Colonic mucosa (tissue), 4 donors: ENCODE results near the gene PPP1CA. TPM values are rescaled to one million over a fixed set of nuclear protein-coding genes. Genes with fewer than 3 reads are reported as not detected.

ENCODE experiments used
- DNase-seq: peaks from one replicate; pipeline ENCODE4 v3.0.0-alpha.2; 2020
- H3K27ac ChIP-seq: fragments of 200-600 bp; one replicate; pipeline ENCODE4 v1.8.0; 2021
- H3K27me3 ChIP-seq: fragments of 200-600 bp; one replicate; pipeline ENCODE4 v1.8.0; 2021
- H3K36me3 ChIP-seq: fragments of 200-600 bp; one replicate; pipeline ENCODE4 v1.8.0; 2021
- H3K4me1 ChIP-seq: fragments of 200-600 bp; one replicate; pipeline ENCODE4 v1.8.0; 2021; ENCODE audit warnings: mild to moderate bottlenecking
- H3K4me3 ChIP-seq: fragments of 200-600 bp; one replicate; pipeline ENCODE4 v1.8.0; 2021
- H3K9ac ChIP-seq, 2 donors: one replicate each; pipeline ENCODE4 v1.7.0; 2013; ENCODE audit warnings: control low read depth in 2 of 2, low read depth in 2 of 2, low read length in 2 of 2
- H3K9me3 ChIP-seq: fragments of 200-600 bp; one replicate; pipeline ENCODE4 v1.8.0; 2021
- intact Hi-C: fragments of 100-400 bp; cut with DNase I; formaldehyde crosslinking; loops from one replicate; pipeline ENCODE4 v1.14.1; 2022
- total RNA-seq, 2 donors: library from RNA; stranded (reverse); fragmentation: NEBNext Ultra II Directional in 1 of 2; extraction: Animal tissue kit (Norgen Biotek cat#: 25700) in 1 of 2; gene quantifications; one replicate each; pipeline ENCODE4 v1.2.1, GENCODE V29; 2021
- TF ChIP-seq, protein P1 (sequence below): fragments of 200-600 bp; IDR thresholded peaks from one replicate; pipeline ENCODE4 v1.8.0; 2022; ENCODE audit warnings: antibody characterized with exemption, mild to moderate bottlenecking
- donor health status: healthy.
- donor health status: DM: no; HTN: no; CAD: no.
- donor health status: DM: no; HTN: no; CAD: no.

The PPP1CA gene
- total RNA-seq, 2 donors from 2014 or later: 242 to 280 TPM

DNA sequence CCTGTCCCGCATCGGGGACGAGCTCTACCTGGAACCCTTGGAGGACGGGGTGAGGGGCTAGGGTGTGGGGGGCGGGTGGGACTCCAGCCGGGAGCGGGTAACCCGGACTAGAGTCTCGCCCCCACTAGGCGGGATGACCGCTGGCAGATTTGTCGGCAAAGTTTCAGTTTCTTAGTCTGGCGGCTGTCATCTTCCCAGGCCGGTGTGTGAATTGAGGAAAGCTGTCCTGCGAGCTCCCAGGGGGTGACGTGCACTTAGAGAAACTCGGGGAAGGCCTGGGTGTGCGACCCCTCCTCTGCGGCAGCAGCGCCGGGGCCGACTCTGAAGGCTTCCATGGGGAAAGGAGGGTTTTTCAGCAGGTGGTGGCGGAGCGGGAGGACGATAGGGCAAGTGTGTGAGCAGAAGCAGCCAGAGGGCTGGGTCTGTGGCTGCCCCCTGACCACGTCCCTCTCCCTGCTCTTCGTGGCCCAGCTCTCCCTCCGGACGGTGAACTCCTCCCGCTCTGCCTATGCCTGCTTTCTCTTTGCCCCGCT lies 9.4 kb downstream of the PPP1CA start:
- H3K9ac ChIP-seq: peak overlapping the region; percentile 91
- peak overlapping the region; percentile 81 for H3K27ac ChIP-seq
- TF ChIP-seq, protein P1, sequence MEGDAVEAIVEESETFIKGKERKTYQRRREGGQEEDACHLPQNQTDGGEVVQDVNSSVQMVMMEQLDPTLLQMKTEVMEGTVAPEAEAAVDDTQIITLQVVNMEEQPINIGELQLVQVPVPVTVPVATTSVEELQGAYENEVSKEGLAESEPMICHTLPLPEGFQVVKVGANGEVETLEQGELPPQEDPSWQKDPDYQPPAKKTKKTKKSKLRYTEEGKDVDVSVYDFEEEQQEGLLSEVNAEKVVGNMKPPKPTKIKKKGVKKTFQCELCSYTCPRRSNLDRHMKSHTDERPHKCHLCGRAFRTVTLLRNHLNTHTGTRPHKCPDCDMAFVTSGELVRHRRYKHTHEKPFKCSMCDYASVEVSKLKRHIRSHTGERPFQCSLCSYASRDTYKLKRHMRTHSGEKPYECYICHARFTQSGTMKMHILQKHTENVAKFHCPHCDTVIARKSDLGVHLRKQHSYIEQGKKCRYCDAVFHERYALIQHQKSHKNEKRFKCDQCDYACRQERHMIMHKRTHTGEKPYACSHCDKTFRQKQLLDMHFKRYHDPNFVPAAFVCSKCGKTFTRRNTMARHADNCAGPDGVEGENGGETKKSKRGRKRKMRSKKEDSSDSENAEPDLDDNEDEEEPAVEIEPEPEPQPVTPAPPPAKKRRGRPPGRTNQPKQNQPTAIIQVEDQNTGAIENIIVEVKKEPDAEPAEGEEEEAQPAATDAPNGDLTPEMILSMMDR: no peak
- no peaks in the 10 kb centered on the region for H3K36me3 ChIP-seq
- no peaks in the 10 kb centered on the region for H3K9me3 ChIP-seq
- intact Hi-C loops: loop anchor here (5.0 kb wide), 1 partner anchor 115 kb away; the partner anchor contains the start of genes CDK2AP2 and PITPNM1
- DNase-seq: no peak
- peak overlapping the region; percentile 81 for H3K4me3 ChIP-seq
- H3K27me3 ChIP-seq: no peaks in the 10 kb centered on the region
- peaks cover 5% of the 10 kb centered on the region for H3K4me1 ChIP-seq

DNA sequence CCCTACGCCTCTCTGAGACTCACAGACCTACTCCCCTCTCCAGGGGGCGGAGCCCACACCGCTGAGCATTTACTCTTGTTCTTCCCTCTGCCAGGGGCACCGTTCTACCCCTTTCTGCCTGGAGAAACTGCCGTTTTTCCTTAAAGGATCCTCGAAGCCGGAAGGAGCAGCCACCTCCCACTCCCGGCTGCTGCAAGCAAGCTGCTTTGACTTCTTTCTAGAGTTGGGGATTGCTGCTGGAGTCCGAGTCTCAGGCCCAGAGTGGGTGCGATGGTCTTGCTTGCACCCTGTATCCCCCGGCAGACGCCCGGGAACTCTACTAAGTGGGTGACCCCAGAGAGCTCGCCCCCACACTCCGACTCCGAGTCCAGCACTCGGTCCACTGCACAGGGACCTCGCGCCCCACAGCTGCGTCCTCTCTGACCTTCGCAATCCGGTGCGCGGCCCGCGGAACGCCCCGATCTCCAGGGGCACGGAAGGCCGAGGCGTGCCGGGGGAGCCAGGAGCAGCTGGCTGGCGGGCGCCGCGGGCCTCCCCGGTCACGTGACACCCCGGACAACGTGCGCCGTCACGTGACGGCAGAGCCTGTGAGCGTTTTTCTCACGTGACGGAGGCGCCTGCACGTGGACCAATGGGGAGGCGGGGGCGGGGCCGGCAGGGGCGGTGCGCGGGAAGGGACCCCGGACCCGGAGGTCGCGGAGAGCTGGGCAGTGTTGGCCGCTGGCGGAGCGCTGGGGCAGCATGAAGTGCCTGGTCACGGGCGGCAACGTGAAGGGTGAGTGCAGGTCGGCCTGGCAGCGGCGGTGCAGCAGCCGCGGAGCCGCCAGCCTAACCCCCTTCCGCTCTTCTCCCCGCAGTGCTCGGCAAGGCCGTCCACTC lies 10.1 kb downstream of the PPP1CA start, which contains the start of gene RAD9A:
TSS of gene RAD9A (plus strand) at position 683 of the 879 bp plus-strand sequence. CDS start at position 742, 59 bp downstream.
- peaks cover 5% of the 10 kb centered on the region for H3K4me1 ChIP-seq
- H3K27ac ChIP-seq: peak within 1 kb of the TSS; percentile 81
- TF ChIP-seq, protein P1: no peak
- H3K9me3 ChIP-seq: no peaks in the 10 kb centered on the region
- no peaks in the 10 kb centered on the region for H3K27me3 ChIP-seq
- peak within 1 kb of the TSS; percentile 91 for H3K9ac ChIP-seq
- intact Hi-C loops: loop anchor here (5.0 kb wide), 1 partner anchor 116 kb away; the partner anchor contains the start of genes CDK2AP2 and PITPNM1
- DNase-seq: peak; percentile 97
- no peaks in the 10 kb centered on the region for H3K36me3 ChIP-seq
- peak within 1 kb of the TSS; percentile 81 for H3K4me3 ChIP-seq

- Histone ChIP-seq H3K36me3 (no peaks in the 10 kb centered on the region), H3K9me3 (no peaks in the 10 kb centered on the region), H3K27me3 (no peaks in the 10 kb centered on the region), H3K4me3 (peak overlapping the region; percentile 81), H3K9ac (peak overlapping the region; percentile 81 to 91), H3K4me1 (peaks cover 5% of the 10 kb centered on the region), H3K27ac (peak overlapping the region; percentile 81)
- DNase-seq: no peak
- intact Hi-C loops: loop anchor here (5.0 kb wide), 1 partner anchor 116 kb away; the partner anchor contains the start of genes CDK2AP2 and PITPNM1
- TF ChIP-seq, protein P1: no peak
Observed at GRCh38 chr11:67390947-67391303, 10.7 kb downstream of the PPP1CA start.

DNA sequence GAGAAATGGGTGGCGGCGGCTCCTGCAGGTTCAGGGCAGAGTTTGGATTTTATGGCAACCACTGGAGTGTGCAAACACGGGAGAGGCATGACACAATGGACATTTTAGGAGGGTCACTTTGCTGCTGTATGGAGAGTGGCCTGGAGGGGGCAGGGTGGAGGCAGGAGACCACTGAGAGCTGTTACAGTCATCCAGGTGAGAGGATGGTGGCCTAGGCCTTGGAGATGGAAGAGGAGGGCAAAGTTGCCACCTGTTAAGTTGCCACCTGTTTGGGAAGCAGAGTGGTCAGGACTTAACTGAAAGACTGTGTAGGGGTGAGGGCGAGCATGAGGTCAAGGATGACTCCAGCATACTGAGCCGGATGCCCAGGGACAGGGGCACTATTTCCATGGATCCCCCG lies 12.2 kb downstream of the PPP1CA start:
- H3K9ac ChIP-seq: peak overlapping the region in 1 of 2 donors; percentile 31
- no peaks in the 10 kb centered on the region for H3K9me3 ChIP-seq
- H3K36me3 ChIP-seq: no peaks in the 10 kb centered on the region
- peak; percentile 83 for DNase-seq
- H3K4me1 ChIP-seq: peaks cover 5% of the 10 kb centered on the region
- H3K27me3 ChIP-seq: no peaks in the 10 kb centered on the region
- intact Hi-C loops: no loop called here
- no peak overlapping the region for H3K27ac ChIP-seq
- TF ChIP-seq, protein P1: peak; percentile 37
- no peak overlapping the region for H3K4me3 ChIP-seq

GRCh38 chr11:67387518-67387917 lies 14.1 kb downstream of the PPP1CA start:
- Histone ChIP-seq H3K27me3 (no peaks in the 10 kb centered on the region), H3K36me3 (no peaks in the 10 kb centered on the region), H3K4me1 (peaks cover 2% of the 10 kb centered on the region), H3K9me3 (no peaks in the 10 kb centered on the region), H3K9ac (no peak overlapping the region), H3K27ac (no peak overlapping the region), H3K4me3 (no peak overlapping the region)
- TF ChIP-seq, protein P1: no peak
- intact Hi-C loops: no loop called here
- DNase-seq: no peak
